Loucy (cell line): ENCODE data around the gene TGM3.

Source experiments
- H2AFZ ChIP-seq: fragments of 200-600 bp; sonication (generic); 2 replicates; pipeline ENCODE4 v1.6.0; 2016; ENCODE audit warnings: antibody characterized with exemption, mild to moderate bottlenecking, low read length, moderate library complexity
- H3F3A ChIP-seq: fragments of 200-600 bp; 2 replicates; pipeline ENCODE4 v1.6.0; 2016; ENCODE audit warnings: antibody characterized with exemption, low read depth, mild to moderate bottlenecking
- H3K27me3 ChIP-seq: fragments of 200-600 bp; sonication (generic); 2 replicates; pipeline ENCODE4 v1.6.1; 2014; ENCODE audit warnings: low read length, mild to moderate bottlenecking; ENCODE audit not compliant: insufficient read depth, poor library complexity, severe bottlenecking
- H3K36me3 ChIP-seq: fragments of 200-600 bp; sonication (generic); 2 replicates; pipeline ENCODE4 v1.6.1; 2016; ENCODE audit warnings: low read length; ENCODE audit not compliant: insufficient read depth
- H3K4me1 ChIP-seq: fragments of 200-600 bp; sonication (generic); 2 replicates; pipeline ENCODE4 v1.5.1; 2014; ENCODE audit warnings: low read length, mild to moderate bottlenecking; ENCODE audit not compliant: insufficient read depth, poor library complexity, severe bottlenecking
- H3K4me2 ChIP-seq: fragments of 200-600 bp; sonication (generic); 2 replicates; pipeline ENCODE4 v1.6.0; 2014; ENCODE audit warnings: antibody characterized with exemption, low read length, low read depth, mild to moderate bottlenecking; ENCODE audit not compliant: poor library complexity, severe bottlenecking
- H3K4me3 ChIP-seq: fragments of 200-600 bp; sonication (generic); 2 replicates; pipeline ENCODE4 v1.5.1; 2014; ENCODE audit warnings: low read length, mild to moderate bottlenecking, mixed read lengths; ENCODE audit not compliant: poor library complexity, severe bottlenecking
- H3K79me2 ChIP-seq: fragments of 200-600 bp; sonication (generic); 2 replicates; pipeline ENCODE4 v1.6.1; 2014; ENCODE audit warnings: low read length; ENCODE audit not compliant: insufficient read depth
- H3K9ac ChIP-seq: fragments of 200-600 bp; sonication (generic); 2 replicates; pipeline ENCODE4 v1.6.0; 2014; ENCODE audit warnings: mild to moderate bottlenecking, low read depth, low read length, moderate library complexity; ENCODE audit not compliant: poor library complexity, severe bottlenecking
- H3K9me2 ChIP-seq: fragments of 200-600 bp; sonication (generic); replicated peaks from 2 replicates; pipeline ENCODE4 v1.6.1; 2016; ENCODE audit warnings: low read depth, low read length, mixed read lengths
- H3K9me3 ChIP-seq: fragments of 200-600 bp; sonication (generic); 2 replicates; pipeline ENCODE4 v1.6.1; 2014; ENCODE audit warnings: mild to moderate bottlenecking, antibody characterized with exemption, low read length, low read depth; ENCODE audit not compliant: insufficient read depth
- H4K20me1 ChIP-seq: fragments of 200-600 bp; sonication (generic); 2 replicates; pipeline ENCODE4 v1.6.0; 2014; ENCODE audit warnings: antibody characterized with exemption, low read length, mild to moderate bottlenecking; ENCODE audit not compliant: insufficient read depth, poor library complexity, severe bottlenecking
- EZH2phosphoT487 ChIP-seq: fragments of 200-600 bp; IDR thresholded peaks from 2 replicates; pipeline ENCODE4 v1.6.1; 2018; ENCODE audit warnings: antibody characterized with exemption, mild to moderate bottlenecking, moderate library complexity, borderline replicate concordance
- TF ChIP-seq, protein P1 (sequence below): fragments of 200-600 bp; sonication (generic); conservative IDR thresholded peaks from 2 replicates; pipeline ENCODE4 v1.5.1; 2014; ENCODE audit warnings: mild to moderate bottlenecking, antibody characterized with exemption, low read length

TGM3 gene, protein sequence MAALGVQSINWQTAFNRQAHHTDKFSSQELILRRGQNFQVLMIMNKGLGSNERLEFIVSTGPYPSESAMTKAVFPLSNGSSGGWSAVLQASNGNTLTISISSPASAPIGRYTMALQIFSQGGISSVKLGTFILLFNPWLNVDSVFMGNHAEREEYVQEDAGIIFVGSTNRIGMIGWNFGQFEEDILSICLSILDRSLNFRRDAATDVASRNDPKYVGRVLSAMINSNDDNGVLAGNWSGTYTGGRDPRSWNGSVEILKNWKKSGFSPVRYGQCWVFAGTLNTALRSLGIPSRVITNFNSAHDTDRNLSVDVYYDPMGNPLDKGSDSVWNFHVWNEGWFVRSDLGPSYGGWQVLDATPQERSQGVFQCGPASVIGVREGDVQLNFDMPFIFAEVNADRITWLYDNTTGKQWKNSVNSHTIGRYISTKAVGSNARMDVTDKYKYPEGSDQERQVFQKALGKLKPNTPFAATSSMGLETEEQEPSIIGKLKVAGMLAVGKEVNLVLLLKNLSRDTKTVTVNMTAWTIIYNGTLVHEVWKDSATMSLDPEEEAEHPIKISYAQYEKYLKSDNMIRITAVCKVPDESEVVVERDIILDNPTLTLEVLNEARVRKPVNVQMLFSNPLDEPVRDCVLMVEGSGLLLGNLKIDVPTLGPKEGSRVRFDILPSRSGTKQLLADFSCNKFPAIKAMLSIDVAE

DNA sequence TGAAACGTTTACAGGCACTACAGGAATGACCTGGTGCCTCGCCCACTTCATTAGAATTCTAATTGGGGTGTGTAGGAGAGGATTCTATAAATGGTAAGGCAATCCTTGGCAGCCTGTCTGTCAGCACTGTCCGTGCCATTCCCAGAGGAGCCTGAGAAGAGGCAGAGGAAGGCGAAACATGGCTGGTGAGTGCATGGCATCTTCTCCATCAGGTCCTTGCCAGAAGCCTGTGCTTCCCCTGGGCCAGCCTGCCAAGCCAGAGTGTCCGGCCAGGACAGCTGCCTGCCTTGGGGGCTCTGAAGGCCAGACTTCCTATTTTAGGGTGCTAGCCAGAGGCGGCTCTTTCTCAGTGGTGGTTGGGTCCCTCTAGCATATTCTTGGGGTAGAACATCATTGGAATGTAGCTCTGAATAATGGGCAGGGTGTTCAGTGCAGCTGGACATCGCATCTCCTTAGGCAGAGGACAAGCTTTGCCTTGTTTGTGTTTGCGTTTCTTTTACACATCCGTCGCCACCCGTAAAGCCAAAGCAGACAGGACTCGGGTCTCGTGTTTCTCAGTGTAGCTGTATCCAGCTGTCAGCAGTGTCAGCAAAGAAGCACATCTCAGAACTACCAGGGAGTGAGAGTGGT is at the start of gene TGM3:
Gene TGM3, plus strand, starts transcription at position 116 of the 630 bp plus-strand sequence. Its CDS starts 63 bp downstream, at position 179.
- H3K27me3 ChIP-seq = no peaks in the 10 kb centered on the region
- H3F3A ChIP-seq = no peaks in the 10 kb centered on the region
- TF ChIP-seq EZH2phosphoT487 = no peak
- TF ChIP-seq, protein P1, sequence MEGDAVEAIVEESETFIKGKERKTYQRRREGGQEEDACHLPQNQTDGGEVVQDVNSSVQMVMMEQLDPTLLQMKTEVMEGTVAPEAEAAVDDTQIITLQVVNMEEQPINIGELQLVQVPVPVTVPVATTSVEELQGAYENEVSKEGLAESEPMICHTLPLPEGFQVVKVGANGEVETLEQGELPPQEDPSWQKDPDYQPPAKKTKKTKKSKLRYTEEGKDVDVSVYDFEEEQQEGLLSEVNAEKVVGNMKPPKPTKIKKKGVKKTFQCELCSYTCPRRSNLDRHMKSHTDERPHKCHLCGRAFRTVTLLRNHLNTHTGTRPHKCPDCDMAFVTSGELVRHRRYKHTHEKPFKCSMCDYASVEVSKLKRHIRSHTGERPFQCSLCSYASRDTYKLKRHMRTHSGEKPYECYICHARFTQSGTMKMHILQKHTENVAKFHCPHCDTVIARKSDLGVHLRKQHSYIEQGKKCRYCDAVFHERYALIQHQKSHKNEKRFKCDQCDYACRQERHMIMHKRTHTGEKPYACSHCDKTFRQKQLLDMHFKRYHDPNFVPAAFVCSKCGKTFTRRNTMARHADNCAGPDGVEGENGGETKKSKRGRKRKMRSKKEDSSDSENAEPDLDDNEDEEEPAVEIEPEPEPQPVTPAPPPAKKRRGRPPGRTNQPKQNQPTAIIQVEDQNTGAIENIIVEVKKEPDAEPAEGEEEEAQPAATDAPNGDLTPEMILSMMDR = no peak
- no peak within 1 kb of the TSS for H3K9ac ChIP-seq
- no peaks in the 10 kb centered on the region for H3K4me1 ChIP-seq
- no peaks in the 10 kb centered on the region for H3K9me3 ChIP-seq
- no peak within 1 kb of the TSS for H3K4me3 ChIP-seq
- H3K36me3 ChIP-seq = no peaks in the 10 kb centered on the region
- H3K4me2 ChIP-seq = no peak within 1 kb of the TSS
- no peaks in the 10 kb centered on the region for H3K9me2 ChIP-seq
- H4K20me1 ChIP-seq = no peaks in the 10 kb centered on the region
- no peaks in the 10 kb centered on the region for H3K79me2 ChIP-seq
- H2AFZ ChIP-seq = no peak within 1 kb of the TSS

DNA sequence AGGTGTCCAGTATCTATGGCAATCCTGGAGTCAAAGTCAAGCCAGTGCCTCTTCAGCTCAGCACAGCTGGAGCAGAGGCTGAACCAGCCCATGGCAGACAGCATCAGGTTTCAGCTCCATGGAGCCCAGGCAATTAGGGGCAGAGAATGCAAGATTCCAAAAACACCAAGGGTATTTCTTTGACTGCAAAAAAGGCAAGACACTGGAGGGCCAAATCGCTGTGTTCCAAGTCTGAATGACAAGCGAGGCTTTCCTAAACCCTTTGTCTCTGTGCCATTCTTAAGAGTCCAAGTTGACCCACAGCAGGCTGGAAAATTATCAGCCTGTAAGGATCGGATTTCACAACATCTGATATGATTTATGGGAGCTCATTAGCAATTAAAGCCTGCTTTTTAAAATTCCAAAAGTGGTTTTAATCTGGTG is 49.7 kb upstream of the TGM3 start:
- no peaks in the 10 kb centered on the region for H3K27me3 ChIP-seq
- no peaks in the 10 kb centered on the region for H3F3A ChIP-seq
- no peaks in the 10 kb centered on the region for H3K79me2 ChIP-seq
- H3K9me3 ChIP-seq = no peaks in the 10 kb centered on the region
- H3K9me2 ChIP-seq = no peaks in the 10 kb centered on the region
- H4K20me1 ChIP-seq = no peaks in the 10 kb centered on the region
- H3K4me2 ChIP-seq = no peak overlapping the region
- no peak overlapping the region for H2AFZ ChIP-seq
- no peaks in the 10 kb centered on the region for H3K4me1 ChIP-seq
- no peak overlapping the region for H3K9ac ChIP-seq
- TF ChIP-seq, protein P1 = no peak
- TF ChIP-seq EZH2phosphoT487 = no peak
- no peak overlapping the region for H3K4me3 ChIP-seq
- no peaks in the 10 kb centered on the region for H3K36me3 ChIP-seq

DNA sequence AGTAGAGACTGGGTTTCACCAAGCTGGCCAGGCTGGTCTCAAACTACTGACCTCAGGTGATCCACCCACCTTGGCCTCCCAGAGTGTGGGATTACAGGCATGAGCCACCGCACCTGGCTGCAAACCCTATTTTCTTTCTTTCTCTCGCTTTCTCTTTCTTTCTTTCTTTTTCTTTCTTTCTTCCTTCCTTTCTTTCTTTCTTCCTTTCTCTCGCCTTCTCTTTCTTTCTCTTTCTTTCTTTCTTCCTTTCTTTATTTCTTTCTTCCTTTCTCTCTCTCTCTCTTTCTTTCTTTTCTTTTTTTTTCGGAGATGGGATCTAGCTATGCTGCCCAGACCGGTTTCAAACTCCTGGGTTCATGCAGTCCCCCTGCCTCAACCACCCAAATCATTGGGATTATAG is 47.0 kb upstream of the TGM3 start:
- H3K9me3 ChIP-seq = no peaks in the 10 kb centered on the region
- H3K4me1 ChIP-seq = no peaks in the 10 kb centered on the region
- H3K9ac ChIP-seq = no peak overlapping the region
- no peak overlapping the region for H3K4me3 ChIP-seq
- H3K79me2 ChIP-seq = no peaks in the 10 kb centered on the region
- H3K36me3 ChIP-seq = no peaks in the 10 kb centered on the region
- TF ChIP-seq, protein P1 = no peak
- no peak for TF ChIP-seq EZH2phosphoT487
- no peak overlapping the region for H2AFZ ChIP-seq
- H3F3A ChIP-seq = no peaks in the 10 kb centered on the region
- no peaks in the 10 kb centered on the region for H3K27me3 ChIP-seq
- no peak overlapping the region for H3K4me2 ChIP-seq
- no peaks in the 10 kb centered on the region for H4K20me1 ChIP-seq
- H3K9me2 ChIP-seq = no peaks in the 10 kb centered on the region
